ENCODE results near the gene FHIT. TPM values are rescaled to one million over a fixed set of nuclear protein-coding genes. Genes with fewer than 3 reads are reported as not detected.

The FHIT gene
- total and polyA plus RNA-seq, 2 donors from 2014 or later, result 20.2 to 61.2 TPM

- no peak for FAIRE-seq
Observed at GRCh38 chr3:60142009-60142408, 1109.2 kb downstream of the FHIT start.

GRCh38 chr3:60140160-60140559 lies 1111.1 kb downstream of the FHIT start:
- H3K4me1 ChIP-seq (ENCODE audit: control insufficient read depth in 2 of 3, insufficient read depth in 2 of 3, low read depth in 1 of 3, low read length in 3 of 3), result no peaks in the 10 kb centered on the region

More at GRCh38 chr3:60142009-60142408, 1109.2 kb downstream of the FHIT start:
- Histone ChIP-seq H3K4me3 (ENCODE audit: low read length in 3 of 3) (no peak overlapping the region), H3K9ac (ENCODE audit: low read length in 3 of 3) (no peak overlapping the region), H3K9me3 (ENCODE audit: control insufficient read depth in 2 of 3, insufficient read depth in 1 of 3, low read length in 3 of 3) (no peaks in the 10 kb centered on the region), H3K36me3 (ENCODE audit: control insufficient read depth in 2 of 3, insufficient read depth in 3 of 3, low read length in 3 of 3) (no peaks in the 10 kb centered on the region), H3K27ac (ENCODE audit: low read depth in 2 of 2, low read length in 2 of 2) (no peak overlapping the region), H3K27me3 (ENCODE audit: control insufficient read depth, insufficient read depth, low read length) (no peaks in the 10 kb centered on the region), H3K4me1 (ENCODE audit: control insufficient read depth in 2 of 3, insufficient read depth in 2 of 3, low read depth in 1 of 3, low read length in 3 of 3) (no peaks in the 10 kb centered on the region)
- intact Hi-C loops (cut with DNase I), result no loop called here
- peak in 2 of 5 donors; percentile 29 to 57 for DNase-seq
- no peak for TF ChIP-seq CTCF (IDR thresholded peaks at IDR 0.05; ENCODE audit: borderline replicate concordance, extremely low read depth, insufficient read depth)

GRCh38 chr3:60136601-60137000 lies 1114.7 kb downstream of the FHIT start:
- no peak for TF ChIP-seq CTCF (IDR thresholded peaks at IDR 0.05; ENCODE audit: borderline replicate concordance, extremely low read depth, insufficient read depth)
- H3K36me3 ChIP-seq (ENCODE audit: control insufficient read depth in 2 of 3, insufficient read depth in 3 of 3, low read length in 3 of 3), result no peaks in the 10 kb centered on the region
- no peaks in the 10 kb centered on the region for H3K9me3 ChIP-seq (ENCODE audit: control insufficient read depth in 2 of 3, insufficient read depth in 1 of 3, low read length in 3 of 3)
- FAIRE-seq (no peak), DNase-seq (peak in 2 of 5 donors; percentile 33 to 52)
- H3K27me3 ChIP-seq (ENCODE audit: control insufficient read depth, insufficient read depth, low read length), result no peaks in the 10 kb centered on the region
- no peak overlapping the region for H3K4me3 ChIP-seq (ENCODE audit: low read length in 3 of 3)
- H3K27ac ChIP-seq (ENCODE audit: low read depth in 2 of 2, low read length in 2 of 2), result no peak overlapping the region
- intact Hi-C loops (cut with DNase I), result no loop called here
- no peaks in the 10 kb centered on the region for H3K4me1 ChIP-seq (ENCODE audit: control insufficient read depth in 2 of 3, insufficient read depth in 2 of 3, low read depth in 1 of 3, low read length in 3 of 3)
- no peak overlapping the region for H3K9ac ChIP-seq (ENCODE audit: low read length in 3 of 3)

More at GRCh38 chr3:60140160-60140559, 1111.1 kb downstream of the FHIT start:
- H3K9me3 ChIP-seq (ENCODE audit: control insufficient read depth in 2 of 3, insufficient read depth in 1 of 3, low read length in 3 of 3), result no peaks in the 10 kb centered on the region
- FAIRE-seq (no peak), DNase-seq (no peak)
- no peak overlapping the region for H3K27ac ChIP-seq (ENCODE audit: low read depth in 2 of 2, low read length in 2 of 2)
- H3K9ac ChIP-seq (ENCODE audit: low read length in 3 of 3), result no peak overlapping the region
- H3K27me3 ChIP-seq (ENCODE audit: control insufficient read depth, insufficient read depth, low read length), result no peaks in the 10 kb centered on the region
- H3K4me3 ChIP-seq (ENCODE audit: low read length in 3 of 3), result no peak overlapping the region
- intact Hi-C loops (cut with DNase I), result no loop called here
- no peak for TF ChIP-seq CTCF (IDR thresholded peaks at IDR 0.05; ENCODE audit: borderline replicate concordance, extremely low read depth, insufficient read depth)
- no peaks in the 10 kb centered on the region for H3K36me3 ChIP-seq (ENCODE audit: control insufficient read depth in 2 of 3, insufficient read depth in 3 of 3, low read length in 3 of 3)

- intact Hi-C loops (cut with DNase I), result no loop called here
- no peak for TF ChIP-seq CTCF (IDR thresholded peaks at IDR 0.05; ENCODE audit: borderline replicate concordance, extremely low read depth, insufficient read depth)
- no peaks in the 10 kb centered on the region for H3K9me3 ChIP-seq (ENCODE audit: control insufficient read depth in 2 of 3, insufficient read depth in 1 of 3, low read length in 3 of 3)
- H3K27ac ChIP-seq (ENCODE audit: low read depth in 2 of 2, low read length in 2 of 2), result no peak overlapping the region
- no peak overlapping the region for H3K4me3 ChIP-seq (ENCODE audit: low read length in 3 of 3)
- no peaks in the 10 kb centered on the region for H3K4me1 ChIP-seq (ENCODE audit: control insufficient read depth in 2 of 3, insufficient read depth in 2 of 3, low read depth in 1 of 3, low read length in 3 of 3)
- no peak for DNase-seq
- H3K36me3 ChIP-seq (ENCODE audit: control insufficient read depth in 2 of 3, insufficient read depth in 3 of 3, low read length in 3 of 3), result no peaks in the 10 kb centered on the region
- H3K9ac ChIP-seq (ENCODE audit: low read length in 3 of 3), result no peak overlapping the region
- H3K27me3 ChIP-seq (ENCODE audit: control insufficient read depth, insufficient read depth, low read length), result no peaks in the 10 kb centered on the region
- FAIRE-seq, result no peak
Observed at GRCh38 chr3:60135474-60135873, 1115.8 kb downstream of the FHIT start.

All from kidney (tissue), 14 donors.